Endodermal cell (in vitro differentiated cells): ENCODE measurements around the gene ANKH. TPM values are rescaled to one million over a fixed set of nuclear protein-coding genes. Genes with fewer than 3 reads are reported as not detected.
"Not testable (repeated sequence)": the region's sequence is repeated elsewhere in the genome, so short reads cannot be mapped to it uniquely, and the experiment has no call there.

ENCODE experiments used
- DNase-seq: peaks from one replicate; pipeline ENCODE4 v3.0.0-alpha.2; 2017
- H3K27ac ChIP-seq: 2 replicates; pipeline ENCODE4 v1.5.1; 2013; ENCODE audit warnings: mild to moderate bottlenecking, low read depth, low read length, moderate library complexity
- H3K27me3 ChIP-seq: 2 replicates; pipeline ENCODE4 v1.6.1; 2013; ENCODE audit warnings: mild to moderate bottlenecking, low read length, moderate library complexity; ENCODE audit not compliant: insufficient read depth, control insufficient read depth, poor library complexity, severe bottlenecking
- H3K36me3 ChIP-seq: 2 replicates; pipeline ENCODE4 v1.7.0; 2013; ENCODE audit warnings: mild to moderate bottlenecking, low read length, moderate library complexity; ENCODE audit not compliant: control insufficient read depth, insufficient read depth
- H3K4me1 ChIP-seq: one replicate; pipeline ENCODE4 v1.7.0; 2013; ENCODE audit warnings: low read length; ENCODE audit not compliant: control insufficient read depth, insufficient read depth
- H3K4me3 ChIP-seq: 2 replicates; pipeline ENCODE4 v1.5.1; 2013; ENCODE audit warnings: mild to moderate bottlenecking, low read length, moderate library complexity
- H3K9ac ChIP-seq: 2 replicates; pipeline ENCODE4 v1.6.1; 2013; ENCODE audit warnings: mild to moderate bottlenecking, low read length, moderate library complexity; ENCODE audit not compliant: poor library complexity, severe bottlenecking; ENCODE audit errors: extremely low read depth
- H3K9me3 ChIP-seq: 2 replicates; pipeline ENCODE4 v1.6.1; 2013; ENCODE audit warnings: mild to moderate bottlenecking, low read length, moderate library complexity; ENCODE audit not compliant: control insufficient read depth
- H3K27ac Mint-ChIP-seq: 2 replicates; pipeline ENCODE4 v1.8.0; 2020; ENCODE audit warnings: mixed read lengths
- H3K27me3 Mint-ChIP-seq: 2 replicates; pipeline ENCODE4 v1.8.0; 2021; ENCODE audit warnings: mild to moderate bottlenecking, mixed read lengths; ENCODE audit not compliant: insufficient read depth
- H3K36me3 Mint-ChIP-seq: 2 replicates; pipeline ENCODE4 v1.8.0; 2020; ENCODE audit warnings: low read depth, mixed read lengths
- H3K4me1 Mint-ChIP-seq: 2 replicates; pipeline ENCODE4 v1.8.0; 2020; ENCODE audit warnings: mixed read lengths
- H3K4me3 Mint-ChIP-seq: 2 replicates; pipeline ENCODE4 v1.8.0; 2020; ENCODE audit warnings: mild to moderate bottlenecking, moderate library complexity, mixed read lengths
- H3K9me3 Mint-ChIP-seq: 2 replicates; pipeline ENCODE4 v1.8.0; 2020; ENCODE audit warnings: mild to moderate bottlenecking, mixed read lengths
- CTCF ChIP-seq: fragments of 200-600 bp; sonication (generic); conservative IDR thresholded peaks from 2 replicates; pipeline ENCODE4 v1.5.0; 2021; ENCODE audit warnings: antibody characterized with exemption, mild to moderate bottlenecking
- WGBS, 2 experiments: methylation state at CpG; one replicate each; pipeline versions ENCODE4 v1.1.5 to v1.1.7; 2013; ENCODE audit warnings: missing lambda C conversion rate in 2 of 2, mixed read lengths in 1 of 2; ENCODE audit not compliant: insufficient coverage in 1 of 2, insufficient read length in 1 of 2; 5-methylcytosine and 5-hydroxymethylcytosine counted together
- total RNA-seq, 2 donors: library from RNA; stranded (reverse); fragmentation: NEBNext Ultra II Directional in 1 of 2; extraction: Animal tissue kit (Norgen Biotek cat#: 25700) in 1 of 2; gene quantifications; 2 replicates in 1 of 2; 3 replicates in 1 of 2; pipeline ENCODE4 v1.2.1, GENCODE V29; 2021

Gene ANKH
- total RNA-seq, 2 donors from 2014 or later = 26.5 to 43.4 TPM

GRCh38 chr5:14801792-14802191 is 69.8 kb downstream of the ANKH start:
- no peaks in the 10 kb centered on the region for H3K36me3 Mint-ChIP-seq
- H3K27ac Mint-ChIP-seq = no peak overlapping the region
- H3K9me3 Mint-ChIP-seq = no peaks in the 10 kb centered on the region
- no peak overlapping the region for H3K4me3 Mint-ChIP-seq
- H3K9ac ChIP-seq = no peak overlapping the region
- no peaks in the 10 kb centered on the region for H3K27me3 ChIP-seq
- no peaks in the 10 kb centered on the region for H3K27me3 Mint-ChIP-seq
- H3K4me1 ChIP-seq = no peaks in the 10 kb centered on the region
- no peaks in the 10 kb centered on the region for H3K9me3 ChIP-seq
- H3K36me3 ChIP-seq = no peaks in the 10 kb centered on the region
- H3K4me1 Mint-ChIP-seq = no peaks in the 10 kb centered on the region
- peak; percentile 22 for DNase-seq
- H3K4me3 ChIP-seq = no peak overlapping the region
- WGBS, 2 experiments = 96 to 100% methylated on average over 1 to 3 of the region's 3 CpGs
- no peak for TF ChIP-seq CTCF
- no peak overlapping the region for H3K27ac ChIP-seq

GRCh38 chr5:14797385-14797784 is 74.2 kb downstream of the ANKH start:
- H3K9me3 Mint-ChIP-seq, H3K9me3 ChIP-seq, H3K36me3 Mint-ChIP-seq, H3K9ac ChIP-seq, H3K4me3 ChIP-seq, H3K27me3 ChIP-seq, H3K4me3 Mint-ChIP-seq, H3K27me3 Mint-ChIP-seq, H3K4me1 ChIP-seq, DNase-seq, H3K36me3 ChIP-seq, H3K27ac ChIP-seq, H3K27ac Mint-ChIP-seq: not testable (repeated sequence)
- peaks cover 17% of the 10 kb centered on the region for H3K4me1 Mint-ChIP-seq
- 91 to 94% methylated on average over 4 of the region's 4 CpGs for WGBS, 2 experiments

GRCh38 chr5:14794583-14795230 is 76.9 kb downstream of the ANKH start:
- Mint-ChIP-seq H3K9me3 (no peaks in the 10 kb centered on the region), H3K4me3 (no peak overlapping the region), H3K36me3 (no peaks in the 10 kb centered on the region), H3K27me3 (no peaks in the 10 kb centered on the region), H3K27ac (no peak overlapping the region), H3K4me1 (peaks cover 17% of the 10 kb centered on the region)
- WGBS, 2 experiments = 76 to 94% methylated on average over 2 to 4 of the region's 4 CpGs
- peaks cover 6% of the 10 kb centered on the region for H3K4me1 ChIP-seq
- DNase-seq = no peak
- H3K27me3 ChIP-seq = no peaks in the 10 kb centered on the region
- no peak for TF ChIP-seq CTCF
- no peaks in the 10 kb centered on the region for H3K36me3 ChIP-seq
- H3K4me3 ChIP-seq = no peak overlapping the region
- H3K9ac ChIP-seq = no peak overlapping the region
- H3K27ac ChIP-seq = no peak overlapping the region
- no peaks in the 10 kb centered on the region for H3K9me3 ChIP-seq

- WGBS, 2 experiments = 81 to 94% methylated on average over 5 of the region's 5 CpGs
- Mint-ChIP-seq H3K36me3 (no peaks in the 10 kb centered on the region), H3K27me3 (no peaks in the 10 kb centered on the region), H3K9me3 (no peaks in the 10 kb centered on the region), H3K27ac (peak overlapping the region; percentile 5), H3K4me1 (peaks cover 17% of the 10 kb centered on the region), H3K4me3 (no peak overlapping the region)
- Histone ChIP-seq H3K4me3 (peak overlapping the region; percentile 53), H3K4me1 (peaks cover 6% of the 10 kb centered on the region), H3K27me3 (no peaks in the 10 kb centered on the region), H3K36me3 (no peaks in the 10 kb centered on the region), H3K27ac (no peak overlapping the region), H3K9me3 (no peaks in the 10 kb centered on the region), H3K9ac (no peak overlapping the region)
- no peak for DNase-seq
- TF ChIP-seq CTCF = no peak
Measured at GRCh38 chr5:14793851-14794250, 77.7 kb downstream of the ANKH start.
